Stimulated activated CD4-positive, alpha-beta T cell treated with anti-CD3 and anti-CD28 coated beads, Interleukin-2, amount 100 ng/mL, for 24 hours (primary cell): Measurements from ENCODE around the gene MFGE8.
A peak's percentile ranks its signal among the peaks of the same experiment; 100 is the strongest.

Source experiments
- DNase-seq, 2 donors: peaks; one replicate each; pipeline ENCODE4 v3.0.0-alpha.2; 2020

Gene MFGE8

DNA sequence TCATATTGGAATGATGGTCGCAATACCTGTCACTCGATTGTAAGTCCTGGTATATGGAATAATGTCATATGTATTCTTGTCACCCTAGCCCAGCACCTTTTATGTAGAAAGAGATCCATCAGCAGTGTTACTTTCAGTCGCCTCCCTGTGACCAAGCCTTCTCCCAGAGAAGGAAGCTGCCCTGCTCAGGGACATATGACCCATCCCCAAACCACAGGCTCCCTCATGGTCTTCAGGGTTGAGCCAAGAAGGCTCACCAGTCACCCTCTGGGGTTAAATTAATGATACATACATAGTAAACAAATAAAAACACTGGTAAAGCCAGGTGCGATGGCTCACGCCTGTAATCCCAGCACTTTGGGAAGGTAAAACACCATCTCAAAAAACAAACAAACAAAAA is 4.6 kb upstream of the MFGE8 start:
- DNase-seq: no peak

DNA sequence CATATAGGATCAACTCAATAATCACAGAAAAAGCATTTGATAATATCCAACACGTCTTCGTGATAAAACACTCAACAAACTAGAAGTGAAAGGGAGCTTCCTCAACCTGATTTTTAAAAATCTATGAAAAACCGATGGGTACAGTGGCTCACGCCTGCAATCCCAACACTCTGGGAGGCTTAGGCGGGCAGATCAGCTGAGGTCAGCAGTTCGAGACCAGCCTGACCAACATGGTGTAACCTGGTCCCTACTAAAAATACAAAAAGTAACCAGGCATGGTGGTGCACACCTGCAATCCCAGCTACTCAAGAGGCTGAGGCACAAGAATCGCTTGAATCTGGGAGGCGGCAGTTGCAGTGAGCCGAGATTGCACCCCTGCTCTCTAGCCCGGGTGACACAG is 2.2 kb upstream of the MFGE8 start:
- no peak for DNase-seq

DNA sequence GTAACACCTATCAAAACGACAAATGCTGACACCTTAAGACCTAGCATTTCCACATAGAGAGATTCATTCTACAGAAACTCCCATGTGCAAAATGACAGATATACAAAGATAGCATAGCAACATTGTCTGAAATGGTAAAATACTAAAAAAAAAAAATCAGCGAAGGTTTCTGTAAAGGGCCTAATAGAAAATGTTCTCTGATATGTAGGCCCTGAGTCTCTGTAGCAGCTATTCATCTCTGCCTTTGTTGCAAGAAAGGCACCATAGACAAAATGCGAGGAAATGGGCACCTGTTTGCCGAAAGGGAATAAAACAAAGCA is 631 bp upstream of the MFGE8 start:
- no peak for DNase-seq

DNA sequence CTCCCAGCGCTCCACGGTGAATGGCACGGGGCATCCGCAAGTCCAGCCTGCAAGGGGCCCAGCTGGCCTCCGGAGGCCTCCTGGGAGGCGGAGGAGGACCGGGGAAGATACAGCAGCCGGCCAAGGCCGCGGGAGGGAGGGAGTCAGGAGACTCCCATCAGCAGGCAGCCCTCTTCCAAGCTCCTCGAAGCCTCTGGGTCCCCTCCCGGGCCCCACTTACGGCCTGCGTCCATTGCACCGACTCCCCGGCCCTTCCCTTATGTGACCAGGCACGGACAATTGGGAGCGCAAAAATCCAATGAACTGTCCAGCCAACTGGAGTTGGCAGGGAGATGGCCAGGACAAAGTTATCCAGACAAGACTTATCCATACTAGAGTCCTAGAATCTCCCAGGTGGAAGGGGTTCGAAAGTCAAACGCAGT is 668 bp downstream of the MFGE8 start:
- no peak for DNase-seq

DNA sequence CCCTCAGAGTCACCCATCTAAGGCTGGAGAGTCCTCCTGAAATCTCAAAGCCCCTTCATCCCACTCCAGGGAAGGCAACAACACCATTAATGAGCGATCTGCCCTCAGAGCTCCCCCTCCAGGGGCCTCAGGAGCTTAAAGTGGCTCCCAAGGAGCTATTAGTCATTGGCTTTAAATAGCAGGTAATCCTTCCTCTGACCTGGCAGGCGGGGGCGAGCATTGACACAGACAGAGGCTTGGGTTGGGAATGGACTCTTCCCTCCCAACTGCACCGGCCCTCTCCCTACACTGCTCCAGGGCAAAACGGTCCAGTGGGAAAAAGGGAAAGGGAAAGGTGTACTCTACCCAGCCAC is 1.4 kb downstream of the MFGE8 start:
- no peak for DNase-seq

DNA sequence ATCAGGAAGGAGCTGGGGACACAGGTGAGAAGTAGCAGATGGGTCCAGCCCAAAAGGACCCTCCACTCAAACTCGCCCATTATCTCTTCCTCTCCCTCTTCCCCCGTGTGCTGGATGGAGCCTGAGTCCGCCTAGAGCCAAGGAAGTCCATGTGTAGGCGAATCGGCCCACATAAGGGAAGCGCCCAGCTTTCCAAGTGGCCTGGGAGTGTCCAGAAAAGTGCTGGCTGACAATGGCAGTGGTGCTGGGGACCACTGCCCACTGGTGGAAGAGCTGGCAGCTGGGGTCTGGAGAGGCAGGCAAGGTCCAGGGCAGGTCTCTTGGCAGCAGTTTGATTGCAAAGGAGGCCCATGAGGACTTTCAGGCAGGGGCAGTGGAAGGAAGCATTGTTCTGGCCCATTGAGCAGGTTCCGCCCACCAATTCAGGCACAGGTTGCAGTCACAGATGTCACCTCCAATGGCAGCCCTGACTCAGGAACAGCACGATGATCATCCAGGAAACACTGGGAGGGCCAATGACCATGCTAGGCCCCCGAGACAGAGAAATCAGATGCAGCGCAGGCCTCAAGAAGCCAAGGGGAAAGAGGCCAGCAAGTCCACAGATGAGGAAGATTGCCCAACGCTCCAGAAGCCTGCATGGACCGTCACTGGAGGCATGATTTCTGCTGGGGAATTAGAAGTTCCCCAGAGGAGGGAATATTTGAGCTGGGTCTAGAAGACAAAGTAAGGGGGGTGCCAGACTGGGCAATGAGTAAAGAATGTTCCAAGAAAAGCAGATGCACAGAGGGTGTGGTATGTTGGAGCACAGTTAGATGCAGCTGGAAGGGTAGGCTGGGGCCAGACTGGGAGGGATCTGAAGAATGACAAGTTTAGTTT is 3.0 kb downstream of the MFGE8 start:
- no peak for DNase-seq

DNA sequence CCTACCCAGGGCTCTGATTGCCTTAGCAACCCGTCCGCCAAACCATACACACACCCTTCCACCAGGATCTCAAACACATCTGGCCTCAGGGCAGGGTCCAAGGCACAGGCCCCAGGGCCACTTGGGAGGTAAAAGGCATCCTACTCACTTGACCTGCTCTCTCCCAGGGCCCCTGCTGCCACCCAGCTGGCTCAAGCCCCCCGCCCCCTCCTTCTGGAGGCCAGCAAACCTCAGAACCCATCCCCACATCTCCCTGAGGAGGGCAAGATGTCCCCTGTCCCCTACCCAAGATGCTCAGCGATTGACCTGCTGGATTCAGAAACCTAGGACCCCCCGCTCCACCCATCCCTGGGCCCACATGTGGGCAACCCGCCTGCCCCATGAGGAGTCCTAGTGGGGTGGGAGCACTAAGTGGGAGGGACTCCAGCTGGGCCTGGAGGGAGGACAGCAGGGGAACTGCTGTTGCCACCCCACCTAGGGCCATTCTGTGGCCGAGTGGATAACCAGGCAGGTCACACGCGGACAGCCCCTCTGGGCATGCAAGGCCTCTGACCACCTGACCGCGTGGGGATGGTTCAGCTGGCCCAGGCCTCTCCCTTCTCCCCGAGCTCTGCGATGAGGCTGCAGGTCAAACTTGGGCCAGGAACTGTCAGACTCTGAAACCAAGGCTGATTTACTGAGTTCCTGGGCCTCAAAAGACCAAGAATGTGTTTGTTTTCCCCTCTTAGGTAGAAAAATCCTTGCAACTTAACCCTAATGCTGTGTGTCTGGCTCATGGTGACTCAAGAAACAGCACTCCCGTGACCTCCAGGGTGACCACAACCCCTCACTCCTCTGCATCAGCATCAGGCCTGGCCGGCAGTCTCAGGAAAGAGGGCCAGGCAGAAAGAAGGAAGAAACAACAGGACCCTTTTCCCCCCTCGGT is 4.2 kb downstream of the MFGE8 start:
- DNase-seq: no peak

DNA sequence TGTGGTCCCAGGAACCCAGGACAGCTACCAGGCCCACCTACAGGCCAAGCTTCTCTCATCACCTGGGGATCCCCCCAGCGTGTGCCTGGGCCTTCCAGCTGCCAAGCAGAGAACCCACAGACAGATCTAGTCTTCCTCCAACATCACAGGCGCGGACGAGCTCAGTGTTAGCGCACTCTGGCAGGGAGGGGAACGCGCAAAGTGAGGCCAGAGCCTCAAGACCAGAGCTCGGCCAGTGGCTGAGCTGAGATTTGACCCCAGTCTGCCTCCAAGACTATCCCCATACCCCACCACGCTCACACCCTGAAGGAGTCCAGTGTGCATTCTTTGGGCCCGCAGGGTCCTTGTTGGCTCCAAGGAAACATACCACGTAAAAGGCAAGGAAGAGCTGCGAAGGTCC is 5.1 kb downstream of the MFGE8 start:
- no peak for DNase-seq

DNA sequence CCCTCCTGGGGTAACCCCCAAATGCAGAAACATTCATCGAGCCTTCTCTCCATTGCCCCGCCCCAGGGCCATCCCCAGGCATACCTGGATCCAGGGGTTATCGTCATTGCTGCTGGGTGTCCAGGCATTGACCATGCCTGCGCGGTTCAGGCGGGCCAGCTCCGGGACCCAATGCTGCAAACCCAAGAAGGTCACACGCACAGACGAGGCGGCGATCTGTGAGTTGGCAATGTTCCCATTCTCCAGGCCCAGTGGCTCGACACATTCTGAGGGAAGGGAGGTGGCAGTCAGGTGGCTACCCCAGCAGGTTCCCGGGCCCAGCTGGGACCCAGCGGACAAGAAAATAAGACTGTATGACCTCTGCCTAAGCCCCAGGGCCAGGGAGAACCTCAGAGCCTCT is 6.1 kb downstream of the MFGE8 start:
- DNase-seq: no peak

DNA sequence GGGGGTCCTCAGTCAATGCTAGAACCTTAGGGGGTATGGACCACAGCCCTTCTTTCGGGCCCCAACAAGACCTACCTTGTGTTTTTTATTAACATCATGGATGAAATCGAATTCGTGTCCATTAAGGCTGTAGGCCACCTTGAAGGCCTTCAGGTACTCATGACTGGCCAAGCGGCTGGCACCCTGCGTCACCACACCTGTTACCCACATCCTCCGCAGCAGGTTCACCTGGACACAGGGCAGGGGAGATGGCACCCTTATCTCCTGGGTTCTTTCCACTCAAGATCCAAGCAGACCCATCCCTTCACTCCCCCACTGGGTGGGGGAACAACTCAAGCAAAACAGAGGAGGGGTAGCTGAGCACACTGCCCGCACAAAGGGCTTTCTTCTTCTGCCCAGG is 6.6 kb downstream of the MFGE8 start:
- DNase-seq: no peak

DNA sequence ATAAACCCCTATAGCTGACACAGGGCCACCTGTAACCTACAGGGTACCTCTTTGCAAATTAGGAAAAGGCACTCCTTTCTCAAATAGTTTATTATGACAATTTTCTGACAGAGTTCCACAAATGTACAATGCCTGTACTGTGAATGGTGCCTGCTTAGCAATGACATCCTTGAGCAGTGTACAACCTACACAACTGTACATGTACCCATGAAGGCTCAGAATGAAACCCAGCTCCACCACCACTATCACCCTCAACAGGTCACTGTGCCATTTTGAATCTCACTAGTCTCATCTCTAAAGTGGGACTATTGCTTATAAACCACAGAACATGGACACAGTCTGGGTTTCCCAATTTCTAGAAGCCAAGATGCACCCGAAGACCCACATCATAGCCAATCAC is 7.0 kb downstream of the MFGE8 start:
- DNase-seq: no peak

DNA sequence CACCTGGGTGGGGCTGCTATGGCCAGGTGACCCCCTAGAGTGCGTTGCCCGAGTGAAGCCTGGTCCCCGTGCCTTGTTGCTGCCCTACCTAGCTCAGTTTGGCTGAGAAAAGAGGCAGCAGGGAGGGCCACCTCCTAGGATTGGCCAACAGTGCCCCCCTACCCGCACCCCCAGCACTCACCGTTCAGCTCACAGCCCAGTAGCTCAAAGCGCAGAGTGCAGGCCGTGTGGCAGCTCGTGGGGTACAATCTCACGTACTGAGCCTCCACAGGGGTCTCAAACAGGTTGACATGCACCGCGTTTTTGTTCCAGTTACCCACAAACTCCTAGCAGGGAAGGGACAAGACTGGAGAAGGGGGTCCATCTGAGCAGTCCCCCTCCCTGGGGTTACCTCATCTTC is 7.6 kb downstream of the MFGE8 start:
- no peak for DNase-seq

DNA sequence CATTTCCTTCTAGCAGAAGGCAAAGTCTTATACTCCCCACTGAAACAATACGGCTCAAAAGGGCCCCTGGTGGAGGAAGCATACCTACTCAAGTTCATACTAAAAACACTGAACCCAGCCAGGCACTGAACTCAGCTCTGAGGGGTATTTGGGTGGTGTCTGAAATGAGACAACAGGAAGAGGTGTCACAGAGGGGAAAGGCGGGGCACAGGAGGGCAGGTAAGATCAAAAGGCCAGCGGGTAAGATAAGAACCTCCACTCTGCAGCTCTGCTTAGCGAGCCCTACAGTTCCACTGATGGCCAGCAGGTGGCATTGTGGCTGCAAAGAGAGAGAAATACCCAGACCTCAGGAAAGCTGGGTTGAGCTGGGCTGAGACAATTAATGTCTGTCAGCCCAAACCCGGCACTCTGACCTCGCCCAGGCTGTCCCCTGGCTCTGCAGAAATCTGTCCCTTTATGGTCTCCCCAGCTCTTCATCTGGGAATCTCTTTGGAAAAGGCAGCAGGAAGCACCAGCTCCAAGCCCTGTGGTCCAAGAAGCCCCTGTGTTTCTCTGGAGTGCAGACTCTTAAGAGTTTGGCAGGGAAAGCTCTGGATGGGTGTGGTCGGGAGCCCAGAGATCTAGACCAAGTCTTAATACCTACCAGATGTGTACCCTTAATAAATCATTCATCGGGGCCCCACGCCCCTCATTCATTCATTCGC is 8.4 kb downstream of the MFGE8 start:
- DNase-seq: peak; percentile 90 to 92

DNA sequence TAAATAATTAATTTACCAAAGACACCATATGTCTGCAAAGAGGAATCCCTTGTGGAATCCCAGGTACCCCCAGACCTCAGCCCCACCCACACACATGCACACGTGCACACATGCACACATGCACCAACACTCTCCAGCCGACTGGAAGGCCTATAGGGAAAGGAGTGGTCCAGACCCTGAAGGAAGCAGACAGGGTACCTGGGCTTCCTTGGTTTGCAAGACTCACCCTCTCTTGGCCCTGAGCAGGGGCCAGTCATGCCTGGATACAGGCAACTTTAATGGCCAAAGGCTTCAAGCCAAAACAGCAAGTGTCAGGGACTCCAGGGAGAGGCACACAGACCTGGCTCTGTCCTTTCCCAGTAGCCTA is 8.9 kb downstream of the MFGE8 start:
- DNase-seq: no peak

DNA sequence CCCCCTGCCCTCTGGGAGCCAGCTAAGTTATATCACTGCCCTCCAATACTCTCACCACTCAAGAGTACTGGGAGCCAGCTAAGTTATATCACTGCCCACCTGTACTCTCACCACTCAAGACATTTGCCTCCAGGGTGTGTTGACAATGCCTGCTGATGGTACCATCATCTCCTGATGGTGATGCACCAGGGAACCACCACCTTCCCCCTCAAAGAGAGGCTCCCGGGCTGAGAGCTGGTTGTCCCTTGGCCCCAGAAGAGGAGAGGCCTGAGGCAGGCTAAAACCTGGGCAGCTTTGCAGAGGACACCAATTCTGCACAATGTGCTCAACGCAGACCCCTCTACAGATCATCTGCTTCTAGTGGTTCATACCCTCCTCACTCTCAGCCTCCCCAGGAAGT is 10.3 kb downstream of the MFGE8 start:
- DNase-seq: no peak

DNA sequence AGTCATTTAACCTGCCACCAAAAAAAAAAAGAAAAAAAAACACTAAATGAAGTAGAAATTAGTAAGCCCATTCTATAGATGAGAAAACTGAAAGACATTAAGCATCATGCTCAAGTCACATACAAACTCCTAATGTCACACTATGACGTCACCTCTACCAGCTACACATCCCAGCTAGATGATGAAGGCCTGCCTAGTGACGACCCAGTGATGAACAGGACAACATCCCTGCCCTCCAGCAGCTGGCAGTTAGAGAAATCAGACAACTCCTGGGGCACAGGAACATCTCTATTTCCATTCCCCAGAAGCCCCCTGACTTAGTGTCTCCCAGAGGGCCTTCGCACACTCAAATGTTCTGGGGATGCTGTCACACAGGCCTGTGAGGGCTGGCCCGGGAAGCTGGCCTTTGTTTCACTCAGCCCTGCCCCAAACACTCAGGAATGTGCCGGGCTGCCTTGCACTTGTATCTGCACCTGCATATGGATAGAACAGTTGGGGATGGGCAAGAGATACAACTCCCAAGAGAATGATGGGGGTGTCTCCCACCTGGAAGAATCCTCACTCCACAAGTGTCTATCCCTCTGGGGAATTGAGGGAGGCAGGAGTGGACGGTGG is 10.9 kb downstream of the MFGE8 start:
- DNase-seq: no peak

DNA sequence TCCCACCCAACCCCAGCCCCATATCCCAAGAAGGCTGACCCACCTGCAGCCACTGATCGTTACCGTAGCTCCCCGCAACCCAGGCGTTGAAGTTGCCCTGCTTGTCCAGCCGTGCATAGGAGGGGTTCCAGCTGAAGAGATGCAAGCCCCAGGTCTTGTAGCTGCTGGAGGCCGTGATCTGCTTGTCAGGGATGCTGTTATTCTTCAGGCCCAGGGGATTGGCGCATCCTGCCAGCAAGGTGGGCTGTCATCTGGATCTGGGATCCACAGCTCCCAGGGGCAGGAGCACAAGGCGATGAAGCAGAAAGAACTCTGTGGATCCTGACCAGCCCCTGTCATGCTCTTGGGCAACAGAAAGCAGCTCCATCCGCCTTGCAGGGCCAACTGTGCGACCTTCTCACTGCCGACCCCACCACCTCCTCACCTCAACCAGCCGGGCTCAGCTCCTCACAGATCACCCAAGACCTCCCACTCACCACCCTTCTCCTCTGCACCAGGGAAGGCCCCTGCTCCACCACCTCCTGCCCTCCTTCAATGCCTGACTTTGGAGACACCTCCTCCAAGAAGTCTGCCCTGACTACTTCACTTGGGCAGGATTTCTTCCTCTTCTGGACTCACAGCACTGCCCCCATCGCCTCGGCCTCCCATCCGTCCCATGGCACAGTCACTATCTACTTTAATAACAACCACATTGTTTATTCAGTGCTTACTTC is 11.5 kb downstream of the MFGE8 start:
- no peak for DNase-seq

DNA sequence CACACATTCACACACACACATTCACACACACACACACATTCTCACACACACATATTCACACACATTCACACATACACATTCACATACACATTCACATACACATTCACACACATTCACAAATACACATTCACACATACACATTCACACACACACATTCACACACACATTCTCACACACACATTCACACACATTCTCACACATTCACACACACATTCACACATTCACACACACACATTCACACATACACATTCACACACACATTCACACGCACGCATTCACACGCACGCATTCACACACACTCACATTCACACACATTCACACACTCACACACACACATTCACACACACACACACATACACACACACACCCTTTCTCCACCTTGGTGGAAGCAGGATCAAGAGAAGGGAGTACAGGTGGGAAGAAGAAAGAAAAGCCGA is 12.2 kb downstream of the MFGE8 start:
- no peak for DNase-seq

DNA sequence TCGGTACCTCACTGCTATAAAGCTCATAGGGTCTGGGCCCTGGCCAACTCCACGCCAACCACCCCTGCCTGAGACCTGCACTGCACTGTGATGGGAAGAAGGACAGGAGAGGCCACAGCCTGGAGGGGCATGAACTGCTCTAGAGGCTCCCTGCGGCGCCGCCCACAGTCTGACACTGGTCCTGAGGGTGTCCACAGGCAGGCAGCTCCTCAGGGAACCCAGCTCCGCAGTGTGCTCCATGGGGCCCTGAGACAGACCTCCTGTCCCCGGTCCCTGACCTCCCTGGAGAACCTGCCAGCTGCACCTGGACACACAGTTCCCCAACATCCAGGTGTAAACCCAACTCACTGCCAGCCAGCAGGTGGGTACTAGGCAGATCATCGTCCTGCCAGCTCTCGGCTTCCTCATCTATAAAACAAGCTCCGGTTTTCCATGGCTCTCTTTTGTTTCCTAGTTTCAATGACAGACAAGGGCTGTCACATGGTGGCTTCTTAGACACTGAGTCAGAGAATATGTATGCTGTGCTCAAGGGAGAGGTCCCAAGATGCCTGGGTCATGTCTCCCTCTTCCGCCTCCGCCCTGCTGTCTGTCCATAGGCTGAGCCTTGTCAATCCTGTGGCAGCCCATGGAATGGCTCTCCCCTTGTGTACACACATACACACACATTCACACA is 12.7 kb downstream of the MFGE8 start:
- DNase-seq: no peak

DNA sequence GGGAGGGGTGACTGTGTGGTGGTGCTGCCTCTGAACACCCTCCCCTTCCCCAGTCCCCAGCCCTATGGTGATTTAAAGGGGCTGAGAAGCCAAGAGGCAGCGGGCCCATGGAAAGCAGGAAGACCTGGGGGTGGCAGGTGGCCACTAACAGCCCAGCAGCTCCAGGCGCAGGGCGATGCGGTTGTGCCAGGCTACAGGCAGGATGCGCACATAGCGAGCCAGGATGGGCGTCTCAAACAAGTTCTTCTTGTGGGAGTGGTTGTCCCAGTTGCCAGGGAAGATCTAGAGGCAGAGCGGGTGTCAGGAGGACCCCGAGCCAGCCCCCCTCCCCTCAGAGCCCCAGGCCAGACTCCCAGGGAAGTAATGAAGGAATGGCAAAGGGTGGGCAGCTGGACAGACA is 13.9 kb downstream of the MFGE8 start:
- DNase-seq: no peak

DNA sequence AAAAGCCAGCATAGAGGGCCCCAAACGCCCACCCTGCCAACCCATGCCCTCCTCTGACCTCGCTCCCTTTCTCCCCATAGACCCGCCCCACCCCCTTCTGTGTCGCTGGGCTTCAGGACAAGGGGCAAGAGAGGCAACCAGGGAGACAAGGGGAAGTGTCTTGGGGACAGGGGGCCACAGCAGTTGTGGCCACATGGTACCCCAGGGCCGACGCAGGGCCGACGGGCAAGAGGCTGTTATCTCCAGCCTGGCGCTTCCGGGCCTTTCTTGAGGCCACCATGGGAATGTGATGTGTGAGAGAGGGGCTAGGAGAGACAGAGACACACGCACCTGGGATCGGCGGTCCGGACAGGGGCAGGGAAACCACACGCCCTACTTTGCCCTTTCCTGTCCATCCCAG is 14.4 kb downstream of the MFGE8 start:
- no peak for DNase-seq
